Skeletal muscle cell (primary cell): ENCODE results near the gene MAP2.

Experiments
- DNase-seq: peaks from one replicate; pipeline ENCODE4 v3.0.0-alpha.2; 2010; ENCODE audit warnings: low read depth
- H3K4me3 ChIP-seq: 2 replicates; pipeline ENCODE4 v1.5.1; 2011; ENCODE audit warnings: low read depth, mild to moderate bottlenecking, control low read depth, low read length, moderate library complexity

MAP2 gene

DNA sequence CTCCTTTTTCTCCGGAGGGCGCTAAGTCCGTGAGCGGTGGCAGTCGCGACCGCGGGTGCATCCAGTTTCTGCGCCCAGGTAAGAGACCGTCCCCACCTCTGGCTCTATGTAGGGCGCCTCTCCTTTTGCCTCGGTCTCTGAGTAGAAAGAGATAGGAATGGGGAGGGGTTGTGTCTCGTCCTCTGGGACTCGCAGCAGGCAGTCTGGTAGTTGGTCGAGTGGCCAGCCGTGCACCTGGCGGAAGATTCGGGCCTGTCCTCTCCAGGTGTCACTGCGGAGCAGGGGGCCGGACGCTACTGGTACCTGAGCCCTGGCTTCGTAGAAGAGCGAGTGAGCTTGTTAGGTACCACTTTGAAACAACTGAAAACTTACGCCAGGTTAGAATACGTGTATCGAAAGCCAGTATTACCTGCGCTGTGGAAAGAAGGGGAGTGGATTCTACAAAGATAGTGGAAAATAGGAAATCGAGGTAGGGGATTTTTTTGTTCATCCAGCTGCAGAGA, 403 bp downstream of the MAP2 start:
- H3K4me3 ChIP-seq = peak overlapping the region; percentile 84
- DNase-seq = no peak

- DNase-seq = no peak
- peak overlapping the region; percentile 84 for H3K4me3 ChIP-seq
Observed at GRCh38 chr2:209424781-209425470, 1.1 kb downstream of the MAP2 start.

- DNase-seq = no peak
- H3K4me3 ChIP-seq = peak overlapping the region; percentile 84
Observed at GRCh38 chr2:209425471-209426071, 1.7 kb downstream of the MAP2 start.

DNA sequence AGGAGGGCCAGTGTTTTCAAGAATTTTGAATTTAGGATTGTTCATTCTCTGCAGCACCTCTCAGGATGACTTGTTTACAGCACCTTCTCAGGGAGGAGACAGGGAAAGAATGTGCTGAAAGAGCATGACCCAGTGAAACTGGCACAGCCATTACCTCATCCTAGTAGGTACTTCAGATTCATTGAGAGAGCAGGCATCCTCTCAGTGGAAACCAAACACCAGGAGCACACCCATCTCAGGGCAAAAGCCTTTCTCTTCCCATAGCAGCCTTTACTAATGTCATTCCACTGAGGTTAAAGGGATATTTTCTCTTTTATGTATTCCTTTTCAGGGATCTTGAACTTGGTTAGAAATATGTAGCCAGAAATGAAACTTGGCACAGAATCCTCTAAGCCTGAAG, 2.6 kb downstream of the MAP2 start:
- H3K4me3 ChIP-seq = no peak overlapping the region
- no peak for DNase-seq

DNA sequence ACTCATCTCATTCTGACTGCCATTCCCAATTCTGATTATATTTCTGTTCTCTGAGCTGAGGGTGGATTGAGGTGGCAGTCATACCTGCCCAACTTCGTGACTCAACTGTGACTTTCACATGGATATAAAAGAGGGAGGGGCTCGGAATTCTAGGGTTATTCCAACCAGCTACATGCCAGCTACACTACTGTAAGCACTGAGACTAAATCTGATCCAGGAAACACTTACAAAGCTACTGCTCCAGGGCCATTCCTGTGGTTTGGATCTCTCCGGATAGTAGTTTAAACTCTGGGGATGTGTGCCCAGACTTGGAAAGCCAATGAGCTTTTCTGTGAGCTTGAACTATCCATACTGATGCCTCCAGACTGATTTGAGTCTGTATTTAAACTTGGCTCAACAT, 7.9 kb downstream of the MAP2 start:
- no peak for DNase-seq
- H3K4me3 ChIP-seq = no peak overlapping the region

- no peak overlapping the region for H3K4me3 ChIP-seq
- DNase-seq = no peak
Observed at GRCh38 chr2:209441541-209441940, 17.7 kb downstream of the MAP2 start.

DNA sequence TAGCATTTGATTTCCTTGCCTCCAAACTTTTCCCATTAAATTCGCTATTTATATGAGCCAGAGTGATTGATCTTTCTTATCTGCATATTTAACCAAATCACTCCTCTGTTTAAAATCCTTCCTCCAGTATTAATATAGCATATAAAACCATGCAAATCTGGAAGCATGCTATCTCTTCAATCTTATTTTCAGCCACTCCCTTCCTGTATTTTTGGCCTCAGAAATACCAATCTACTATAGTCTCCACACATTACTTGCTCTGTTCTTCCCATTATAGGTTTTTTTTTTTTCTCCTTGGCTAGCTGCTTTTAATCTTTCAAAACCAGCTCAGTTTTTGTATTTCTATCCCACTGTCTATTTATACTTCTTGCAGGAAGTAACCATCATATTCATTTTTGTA, 19.1 kb downstream of the MAP2 start:
- H3K4me3 ChIP-seq = no peak overlapping the region
- no peak for DNase-seq

- no peak overlapping the region for H3K4me3 ChIP-seq
- no peak for DNase-seq
Observed at GRCh38 chr2:209445485-209445884, 21.6 kb downstream of the MAP2 start.

- no peak for DNase-seq
- H3K4me3 ChIP-seq = no peak overlapping the region
Observed at GRCh38 chr2:209451209-209451834, 27.5 kb downstream of the MAP2 start.

- no peak overlapping the region for H3K4me3 ChIP-seq
- DNase-seq = no peak
Observed at GRCh38 chr2:209456489-209456888, 32.6 kb downstream of the MAP2 start.

DNA sequence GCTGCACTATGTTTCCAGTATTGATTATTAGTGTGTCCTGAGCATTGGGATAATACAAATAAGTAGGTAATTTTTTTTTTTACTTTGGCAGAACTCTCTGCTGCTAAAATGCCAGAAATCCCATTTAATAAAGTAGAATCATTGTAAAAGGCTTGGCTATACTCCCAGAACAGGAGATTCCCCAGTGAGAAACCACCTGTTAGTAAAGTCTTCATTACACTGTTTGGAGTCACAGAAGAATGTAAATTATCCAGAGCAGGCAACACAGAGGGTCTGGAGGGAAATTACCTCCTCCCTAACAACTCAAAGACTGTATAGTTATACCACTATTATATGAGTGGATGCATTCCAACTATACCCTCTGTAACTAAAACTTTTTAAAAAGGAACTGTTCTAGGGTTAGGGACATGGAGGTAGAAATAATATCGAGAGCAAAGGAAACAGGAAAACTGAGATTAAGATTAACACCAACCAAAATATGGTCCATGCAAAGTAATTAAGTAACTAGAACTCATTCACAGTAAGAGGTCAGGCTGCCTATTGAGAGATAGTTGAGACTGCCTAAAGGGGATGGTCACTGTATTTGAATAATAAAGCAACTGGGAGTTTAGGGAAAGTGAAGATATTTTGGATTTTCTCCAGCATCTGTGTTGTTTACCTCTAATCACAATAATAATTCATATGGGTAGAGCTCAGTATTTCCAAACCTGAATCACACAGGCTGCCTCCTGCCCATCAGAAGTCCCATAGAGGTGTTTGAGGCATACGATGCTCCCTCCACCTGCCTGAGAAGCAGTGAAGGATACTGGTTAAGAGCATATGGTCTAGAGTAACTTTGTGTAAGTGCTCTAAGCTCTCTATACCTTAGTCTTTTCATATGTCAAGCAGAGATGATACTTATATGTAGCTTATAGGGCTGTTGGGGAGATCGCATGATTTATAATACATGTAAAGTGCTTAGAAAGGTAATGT, 34.4 kb downstream of the MAP2 start:
- no peak for DNase-seq

DNA sequence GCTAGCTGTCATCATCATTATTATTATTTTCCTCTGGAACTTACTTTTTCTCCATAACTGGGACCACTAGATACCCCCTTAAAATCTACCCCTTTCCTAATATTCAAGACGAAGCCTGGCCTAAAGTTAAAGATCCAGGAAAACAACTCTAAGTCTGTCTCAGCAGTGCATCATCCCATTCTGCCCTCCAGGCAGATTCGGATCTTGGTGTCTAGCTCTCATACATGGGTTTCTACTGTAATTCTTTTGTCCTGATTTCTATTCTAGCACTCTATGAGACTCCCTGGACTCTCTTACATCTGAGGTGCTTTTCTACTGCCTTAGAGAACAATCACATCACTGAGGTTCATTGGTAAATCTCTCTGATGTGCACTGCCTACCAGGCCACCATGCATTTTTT, 35.5 kb downstream of the MAP2 start:
- no peak overlapping the region for H3K4me3 ChIP-seq
- no peak for DNase-seq

More for the DNA sequence above, 34.4 kb downstream of the MAP2 start:
- no peak overlapping the region for H3K4me3 ChIP-seq

- H3K4me3 ChIP-seq = no peak overlapping the region
- no peak for DNase-seq
Observed at GRCh38 chr2:209460151-209460761, 36.4 kb downstream of the MAP2 start.

- no peak for DNase-seq
- no peak overlapping the region for H3K4me3 ChIP-seq
Observed at GRCh38 chr2:209463226-209463625, 39.4 kb downstream of the MAP2 start.

- H3K4me3 ChIP-seq = no peak overlapping the region
- no peak for DNase-seq
Observed at GRCh38 chr2:209463835-209464234, 40.0 kb downstream of the MAP2 start.

DNA sequence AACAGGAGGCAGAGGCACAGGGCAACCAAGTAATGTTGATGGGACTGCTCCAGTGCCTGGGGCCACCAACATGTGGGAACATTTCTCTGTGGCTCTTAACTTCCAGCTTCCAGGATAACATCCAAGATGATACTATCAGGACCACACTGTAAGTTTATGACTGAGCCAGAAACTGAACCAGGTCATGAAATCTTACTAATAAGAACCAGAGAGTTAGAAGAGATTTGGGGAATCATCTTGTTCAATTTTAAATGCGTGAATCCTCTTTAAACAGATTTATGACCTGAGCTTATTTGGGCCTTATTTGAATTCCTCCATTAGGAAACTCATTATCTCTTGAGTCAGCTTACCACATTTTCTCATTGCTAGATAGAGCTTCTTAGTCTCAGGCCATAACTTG, 45.0 kb downstream of the MAP2 start:
- no peak for DNase-seq

GRCh38 chr2:209469481-209469880, 45.6 kb downstream of the MAP2 start:
- no peak for DNase-seq
- no peak overlapping the region for H3K4me3 ChIP-seq

More for the DNA sequence above, 45.0 kb downstream of the MAP2 start:
- no peak overlapping the region for H3K4me3 ChIP-seq

- DNase-seq = no peak
- no peak overlapping the region for H3K4me3 ChIP-seq
Observed at GRCh38 chr2:209470466-209470865, 46.6 kb downstream of the MAP2 start.

DNA sequence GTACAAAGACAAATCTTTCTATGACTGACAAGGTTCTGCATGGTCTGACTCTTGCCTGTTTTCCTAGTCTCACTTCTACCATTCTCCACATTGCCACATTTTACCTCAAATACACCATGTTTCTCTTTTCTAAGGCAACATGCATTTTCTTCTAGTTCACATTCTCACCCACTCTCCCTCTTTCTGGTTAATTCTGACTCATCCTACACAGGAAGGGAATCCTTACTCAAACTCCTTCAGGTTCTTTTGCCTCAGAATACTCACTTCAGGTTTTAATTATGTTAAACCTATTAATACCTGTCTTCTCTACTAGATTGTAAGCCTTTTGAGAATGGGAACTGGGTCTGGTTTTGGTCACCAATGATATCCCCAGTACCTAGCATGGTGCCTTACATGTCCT, 47.2 kb downstream of the MAP2 start:
- peak; percentile 48 for DNase-seq
- no peak overlapping the region for H3K4me3 ChIP-seq
